HG02642 (cell line): ENCODE data around the gene KCNC2.

ENCODE experiments used
- ATAC-seq: cut with Tn5 transposase; IDR thresholded peaks from one replicate; pipeline ENCODE4 v1.9.1; 2021; ENCODE audit warnings: mild to moderate bottlenecking; ENCODE audit not compliant: unreplicated experiment, poor library complexity

KCNC2 gene

GRCh38 chr12:75081305-75081704 lies 128.3 kb downstream of the KCNC2 start:
- no peak for ATAC-seq

GRCh38 chr12:75080582-75080981 lies 129.1 kb downstream of the KCNC2 start:
- ATAC-seq = no peak

GRCh38 chr12:75065482-75065881 lies 144.2 kb downstream of the KCNC2 start:
- ATAC-seq = no peak

- no peak for ATAC-seq
Measured at GRCh38 chr12:75062691-75063090, 146.9 kb downstream of the KCNC2 start.

- ATAC-seq = no peak
Measured at GRCh38 chr12:75058228-75058627, 151.4 kb downstream of the KCNC2 start.

GRCh38 chr12:75048767-75049166 lies 160.9 kb downstream of the KCNC2 start:
- no peak for ATAC-seq

GRCh38 chr12:75047885-75048525 lies 161.6 kb downstream of the KCNC2 start:
- ATAC-seq = no peak

- ATAC-seq = no peak
Measured at GRCh38 chr12:75042125-75042524, 167.5 kb downstream of the KCNC2 start.

- no peak for ATAC-seq
Measured at GRCh38 chr12:75041472-75041871, 168.2 kb downstream of the KCNC2 start.

- ATAC-seq = no peak
Measured at GRCh38 chr12:75020068-75020557, 189.5 kb downstream of the KCNC2 start.

- no peak for ATAC-seq
Measured at GRCh38 chr12:75011120-75011519, 198.5 kb downstream of the KCNC2 start.

- ATAC-seq = no peak
Measured at GRCh38 chr12:75007133-75007532, 202.5 kb downstream of the KCNC2 start.

- no peak for ATAC-seq
Measured at GRCh38 chr12:75000120-75000519, 209.5 kb downstream of the KCNC2 start.

GRCh38 chr12:74999474-74999873 lies 210.2 kb downstream of the KCNC2 start:
- ATAC-seq = no peak
